H1 (cell line): ENCODE data around the gene ADCYAP1. TPM values are rescaled to one million over a fixed set of nuclear protein-coding genes. Genes with fewer than 3 reads are reported as not detected.

Source experiments
- CTCF ChIA-PET: fragments of 300-600 bp; sonication (Branson Sonifier 250); formaldehyde crosslinking; loops from one replicate; lab custom pipeline; 2021; ENCODE audit not compliant: partially characterized antibody; lab: Charles Lee
- POLR2A ChIA-PET: fragments of 300-600 bp; sonication (Branson Sonifier 250); formaldehyde crosslinking; loops from one replicate; lab custom pipeline; 2021; ENCODE audit warnings: inconsistent platforms; ENCODE audit not compliant: partially characterized antibody; lab: Charles Lee
- DNase-seq, 2 experiments: peaks; one replicate each; pipeline versions ENCODE4 v3.0.0 to v3.0.0-alpha.2; 2010 to 2022; ENCODE audit warnings: low spot score in 2 of 2, low read depth in 1 of 2, mixed read lengths in 1 of 2
- FAIRE-seq: peaks from 2 replicates; lab custom pipeline; 2011; peaks lifted over from hg19 to GRCh38; lab: Jason Lieb, UNC
- H2AFZ ChIP-seq: 2 replicates; pipeline ENCODE4 v1.8.1; 2012; ENCODE audit warnings: low read length, inconsistent platforms
- H2AK5ac ChIP-seq: 2 replicates; pipeline ENCODE4 v1.6.1; 2013; ENCODE audit warnings: low read depth, low read length
- H2BK120ac ChIP-seq: replicated peaks from 2 replicates; pipeline ENCODE3; 2013; ENCODE audit warnings: low read depth, low read length, inconsistent platforms
- H2BK12ac ChIP-seq: 2 replicates; pipeline ENCODE4 v1.6.1; 2013; ENCODE audit warnings: low read depth, low read length
- H2BK15ac ChIP-seq: 2 replicates; pipeline ENCODE4 v1.6.1; 2013; ENCODE audit warnings: low read length
- H2BK20ac ChIP-seq: 2 replicates; pipeline ENCODE4 v1.6.1; 2013; ENCODE audit warnings: low read length
- H2BK5ac ChIP-seq: 2 replicates; pipeline ENCODE4 v1.6.1; 2013; ENCODE audit warnings: low read depth, low read length
- H3K14ac ChIP-seq: 2 replicates; pipeline ENCODE4 v1.6.1; 2013; ENCODE audit warnings: inconsistent platforms; ENCODE audit not compliant: insufficient read length
- H3K18ac ChIP-seq: 2 replicates; pipeline ENCODE4 v1.6.1; 2013; ENCODE audit warnings: low read length; ENCODE audit errors: extremely low read depth
- H3K23ac ChIP-seq: 2 replicates; pipeline ENCODE4 v1.6.1; 2013; ENCODE audit warnings: inconsistent platforms; ENCODE audit not compliant: insufficient read length
- H3K23me2 ChIP-seq: 2 replicates; pipeline ENCODE4 v1.6.1; 2013; ENCODE audit warnings: low read depth, low read length
- H3K27ac ChIP-seq: 2 replicates; pipeline ENCODE4 v1.6.1; 2011; ENCODE audit warnings: low read depth, low read length, inconsistent platforms
- H3K27me3 ChIP-seq, 4 experiments: replicated peaks in 1 of 4; 1 replicate in 1 of 4; 2 replicates in 3 of 4; pipeline versions ENCODE4 v1.6.1 to v1.8.1; 2011 to 2013; ENCODE audit warnings: low read length in 3 of 4, mild to moderate bottlenecking in 3 of 4, inconsistent platforms in 2 of 4, mixed read lengths in 2 of 4, moderate library complexity in 1 of 4; ENCODE audit not compliant: control insufficient read depth in 3 of 4, insufficient read depth in 3 of 4; ENCODE audit errors: extremely low read depth in 1 of 4
- H3K36me3 ChIP-seq, 4 experiments: 2 replicates each; pipeline versions ENCODE4 v1.6.1 to v1.8.1; 2011 to 2013; ENCODE audit warnings: mild to moderate bottlenecking in 4 of 4, low read length in 3 of 4, moderate library complexity in 2 of 4, control low read depth in 1 of 4, inconsistent platforms in 1 of 4; ENCODE audit not compliant: insufficient read depth in 4 of 4, control insufficient read depth in 2 of 4
- H3K4ac ChIP-seq: replicated peaks from 2 replicates; pipeline ENCODE3; 2013; ENCODE audit warnings: low read length, low read depth, mixed read lengths, inconsistent platforms; ENCODE audit not compliant: insufficient read length
- H3K4me1 ChIP-seq, 4 experiments: replicated peaks in 1 of 4; 1 replicate in 1 of 4; 2 replicates in 3 of 4; pipeline versions ENCODE4 v1.6.1 to v1.8.1; 2011 to 2013; ENCODE audit warnings: low read length in 3 of 4, inconsistent platforms in 2 of 4, mixed read lengths in 1 of 4; ENCODE audit not compliant: insufficient read depth in 4 of 4, control insufficient read depth in 3 of 4
- H3K4me2 ChIP-seq, 2 experiments: 2 replicates each; pipeline versions ENCODE4 v1.6.1 to v1.8.1; 2011 to 2013; ENCODE audit warnings: low read depth in 2 of 2, low read length in 2 of 2, control low read depth in 1 of 2, inconsistent platforms in 1 of 2, mild to moderate bottlenecking in 1 of 2; ENCODE audit not compliant: insufficient read depth in 1 of 2
- H3K4me3 ChIP-seq, 4 experiments: fragments of 200-600, 300-600 bp in 1 of 4; sonication (generic), shearing (Covaris generic), sonication (Bioruptor Twin) in 1 of 4; 2 replicates each; pipeline versions ENCODE4 v1.5.1 to v1.8.1; 2011 to 2016; ENCODE audit warnings: low read length in 4 of 4, low read depth in 3 of 4, control low read depth in 2 of 4, inconsistent platforms in 2 of 4, mild to moderate bottlenecking in 2 of 4, mixed read lengths in 1 of 4, moderate library complexity in 1 of 4; ENCODE audit not compliant: insufficient read depth in 2 of 4; ENCODE audit errors: extremely low read depth in 1 of 4
- H3K56ac ChIP-seq: replicated peaks from 2 replicates; pipeline ENCODE3; 2013; ENCODE audit warnings: low read depth, mild to moderate bottlenecking, mixed read lengths, low read length, inconsistent platforms; ENCODE audit not compliant: insufficient read length
- H3K79me1 ChIP-seq: 2 replicates; pipeline ENCODE4 v1.6.1; 2013; ENCODE audit warnings: low read depth, low read length, control low read depth
- H3K79me2 ChIP-seq, 2 experiments: 2 replicates each; pipeline versions ENCODE4 v1.6.1 to v1.8.1; 2012 to 2013; ENCODE audit warnings: low read length in 2 of 2, mild to moderate bottlenecking in 2 of 2, inconsistent platforms in 1 of 2; ENCODE audit not compliant: insufficient read depth in 2 of 2, control insufficient read depth in 1 of 2
- H3K9ac ChIP-seq, 4 experiments: replicated peaks in 1 of 4; 1 replicate in 1 of 4; 2 replicates in 3 of 4; pipeline versions ENCODE4 v1.6.1 to v1.8.1; 2011 to 2013; ENCODE audit warnings: low read depth in 3 of 4, low read length in 3 of 4, control low read depth in 2 of 4, mild to moderate bottlenecking in 2 of 4, moderate library complexity in 2 of 4, inconsistent platforms in 1 of 4; ENCODE audit errors: extremely low read depth in 1 of 4
- H3K9me3 ChIP-seq, 2 experiments: 2 replicates each; pipeline versions ENCODE4 v1.6.1 to v1.8.1; 2012 to 2013; ENCODE audit warnings: mild to moderate bottlenecking in 2 of 2, moderate library complexity in 2 of 2, control low read depth in 1 of 2, inconsistent platforms in 1 of 2, low read depth in 1 of 2, low read length in 1 of 2, mixed read lengths in 1 of 2; ENCODE audit not compliant: insufficient read depth in 2 of 2
- H4K20me1 ChIP-seq, 2 experiments: replicated peaks in 1 of 2; 2 replicates each; pipeline versions ENCODE3 to v1.8.1; 2011 to 2013; ENCODE audit warnings: inconsistent platforms in 2 of 2, low read length in 2 of 2, mild to moderate bottlenecking in 1 of 2; ENCODE audit not compliant: insufficient read depth in 2 of 2, control insufficient read depth in 1 of 2
- H4K5ac ChIP-seq: 2 replicates; pipeline ENCODE4 v1.6.1; 2013; ENCODE audit warnings: low read length, low read depth, mixed read lengths, inconsistent platforms; ENCODE audit not compliant: insufficient read length
- H4K8ac ChIP-seq: 2 replicates; pipeline ENCODE4 v1.8.0; 2013; ENCODE audit warnings: mild to moderate bottlenecking, moderate library complexity, low read length, inconsistent platforms; ENCODE audit not compliant: insufficient read depth; ENCODE audit errors: extremely low read depth
- H4K91ac ChIP-seq: replicated peaks from 2 replicates; pipeline ENCODE3; 2013; ENCODE audit warnings: low read length, mixed read lengths, inconsistent platforms; ENCODE audit not compliant: insufficient read length
- BRCA1 ChIP-seq: IDR thresholded peaks from 2 replicates; pipeline ENCODE4 v1.6.1; 2012; ENCODE audit warnings: low read depth, low read length, improper control_type of control experiment
- FOSL1 ChIP-seq: IDR thresholded peaks from 2 replicates; pipeline ENCODE4 v1.6.1; 2011; ENCODE audit warnings: mild to moderate bottlenecking, low read depth, low read length, moderate library complexity; ENCODE audit not compliant: insufficient read depth
- GABPA ChIP-seq: IDR thresholded peaks from 2 replicates; pipeline ENCODE4 v1.6.1; 2011; ENCODE audit warnings: mild to moderate bottlenecking, low read length, moderate library complexity, borderline replicate concordance; ENCODE audit not compliant: insufficient read depth
- SIRT6 ChIP-seq: IDR thresholded peaks from one replicate; pipeline ENCODE4 v1.7.1; 2012; ENCODE audit warnings: low read length, inconsistent platforms
- WGBS, 2 experiments: shearing (Covaris generic) in 1 of 2; methylation state at CpG; one replicate each; pipeline versions ENCODE4 v1.1.6 to v1.1.7; 2013 to 2015; ENCODE audit warnings: low lambda C conversion rate in 2 of 2, mixed read lengths in 2 of 2, inconsistent platforms in 1 of 2, low coverage in 1 of 2, missing lambda C conversion rate in 1 of 2; ENCODE audit not compliant: insufficient replicate concordance in 2 of 2, insufficient coverage in 1 of 2, insufficient read length in 1 of 2; ENCODE audit errors: extremely low coverage in 1 of 2, missing lambda C conversion rate in 1 of 2; 5-methylcytosine and 5-hydroxymethylcytosine counted together
- polyA plus RNA-seq, 7 experiments: library from polyadenylated mRNA; depleted of rRNA in 3 of 7; stranded (reverse) in 5 of 7; unstranded in 2 of 7; fragments of >200 nt in 5 of 7; fragments of 200-250 nt in 2 of 7; gene quantifications; 1 replicate in 5 of 7; 2 replicates in 1 of 7; 4 replicates in 1 of 7; pipeline versions ENCODE4 v1.2.1 to v1.2.3, GENCODE V29; 2011 to 2013; ENCODE audit warnings: missing spikeins in 2 of 7, mixed read lengths in 2 of 7
- total RNA-seq: library from RNA; stranded (reverse); fragmentation: NEBNext Ultra II Directional; extraction: Animal tissue kit (Norgen Biotek cat#: 25700); gene quantifications from 2 replicates; pipeline ENCODE4 v1.2.1, GENCODE V29; 2021

Gene ADCYAP1
- total and polyA plus RNA-seq, 2 of the 8 experiments (the other 6 are each of a cell fraction or from before 2014, with no cell fraction given) = 0.02 TPM; not detected in 1

DNA sequence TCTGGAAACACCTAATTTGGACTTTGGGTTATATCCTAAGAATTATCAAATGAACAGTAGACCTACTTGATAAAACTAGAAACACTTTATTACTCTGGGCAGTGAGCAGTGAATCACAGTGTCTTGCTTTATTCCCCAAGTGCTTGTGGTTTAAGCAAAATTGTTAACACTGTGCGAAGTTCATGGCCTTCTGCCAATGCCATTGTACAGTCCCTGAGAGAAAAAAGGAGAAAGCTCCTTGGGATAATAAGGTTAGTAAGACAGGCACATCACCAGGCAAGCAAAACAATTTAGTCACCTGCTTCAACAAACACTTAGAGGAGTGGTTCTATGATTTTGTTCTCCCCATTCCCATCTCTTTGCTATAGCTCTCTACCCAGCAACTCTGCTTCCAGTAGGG lies 39.8 kb downstream of the ADCYAP1 start:
- H3K4ac ChIP-seq = no peak overlapping the region
- 95% methylated on average over 1 of the region's 1 CpG; no CpG with 5 or more reads in 1 of the 2 experiments for whole genome bisulfite sequencing, 2 experiments
- H4K8ac ChIP-seq = no peak overlapping the region
- H4K91ac ChIP-seq = no peak overlapping the region
- no peak overlapping the region for H2BK120ac ChIP-seq
- no peak overlapping the region for H2BK12ac ChIP-seq
- H2BK5ac ChIP-seq = no peak overlapping the region
- H3K14ac ChIP-seq = no peak overlapping the region
- no peaks in the 10 kb centered on the region for H3K9me3 ChIP-seq
- CTCF ChIA-PET = interaction anchor here (1.1 to 1.5 kb wide), 3 partner anchors 9 to 30 kb away, joined by 3 to 7 read pairs (median 3); no protein-coding TSS in a partner anchor
- no peaks in the 10 kb centered on the region for H3K23me2 ChIP-seq
- no peak overlapping the region for H3K4me3 ChIP-seq
- no peaks in the 10 kb centered on the region; a peak in 1 of 7 replicates for H3K27me3 ChIP-seq
- FAIRE-seq (no peak), DNase-seq (no peak)
- H4K5ac ChIP-seq = no peak overlapping the region
- no peak overlapping the region for H2BK15ac ChIP-seq
- no peak overlapping the region for H3K23ac ChIP-seq
- no peaks in the 10 kb centered on the region for H3K79me2 ChIP-seq
- no peak overlapping the region for H3K18ac ChIP-seq
- H3K36me3 ChIP-seq = no peaks in the 10 kb centered on the region
- no peak overlapping the region for H3K56ac ChIP-seq
- H4K20me1 ChIP-seq = no peaks in the 10 kb centered on the region
- no peak overlapping the region for H2AK5ac ChIP-seq
- no peak overlapping the region for H2AFZ ChIP-seq
- no peak overlapping the region for H3K27ac ChIP-seq
- H3K9ac ChIP-seq = no peak overlapping the region
- POLR2A ChIA-PET = no interaction called here
- no peak overlapping the region for H3K4me2 ChIP-seq
- no peak overlapping the region for H2BK20ac ChIP-seq
- H3K79me1 ChIP-seq = no peaks in the 10 kb centered on the region
- H3K4me1 ChIP-seq = no peaks in the 10 kb centered on the region
- TF ChIP-seq GABPA (no peak), BRCA1 (no peak), FOSL1 (no peak), SIRT6 (no peak)
